NCI-H446 treated with DMSO at 0.1 percent for 48 hours (cell line): Measurements from ENCODE around the gene RPTOR.

ENCODE experiments used
- DNase-seq: peaks from one replicate; lab custom pipeline; 2025; lab: John Stamatoyannopoulos, UW

RPTOR gene

GRCh38 chr17:80848449-80849102, 303.9 kb downstream of the RPTOR start:
- no peak for DNase-seq

DNA sequence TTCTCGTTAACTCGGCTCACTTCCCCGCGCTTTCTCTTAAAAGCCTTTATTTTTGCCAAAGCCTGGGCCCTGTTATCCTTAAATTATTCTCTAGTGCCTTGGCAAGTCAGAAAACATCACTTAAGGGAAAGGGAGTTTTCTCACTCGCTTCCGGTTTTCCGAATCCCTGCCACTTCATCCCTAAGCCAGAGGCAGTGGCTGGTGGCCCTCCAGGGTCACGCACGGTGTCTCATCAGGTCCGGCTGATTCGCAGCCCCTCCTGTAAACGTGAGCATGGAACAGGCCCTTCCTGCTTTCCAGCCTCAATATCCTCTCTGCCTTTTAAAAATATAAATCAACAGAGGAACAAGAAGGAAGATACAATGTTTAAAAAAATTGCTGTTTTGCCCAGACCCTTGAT, 304.5 kb downstream of the RPTOR start:
- DNase-seq = no peak

DNA sequence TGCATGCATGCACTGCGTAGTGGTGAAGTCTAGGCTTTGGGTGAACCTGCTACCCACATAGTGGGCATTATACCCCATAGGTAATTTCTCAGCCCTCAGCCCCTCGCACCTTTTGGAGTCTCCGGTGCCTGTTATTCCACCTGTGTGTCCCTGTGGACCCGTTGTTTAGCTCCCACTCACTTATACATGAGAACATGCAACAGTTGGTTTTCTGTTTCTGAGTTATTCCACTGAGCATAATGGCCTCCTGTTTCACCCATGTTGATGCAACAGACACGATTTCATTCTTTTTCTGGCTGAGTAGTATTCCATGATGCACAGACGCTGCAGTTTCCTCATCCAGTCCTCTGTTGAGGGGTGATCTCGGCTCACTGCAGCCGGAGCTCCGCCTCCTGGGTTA, 305.5 kb downstream of the RPTOR start:
- no peak for DNase-seq

GRCh38 chr17:80850817-80851216, 306.2 kb downstream of the RPTOR start:
- no peak for DNase-seq

DNA sequence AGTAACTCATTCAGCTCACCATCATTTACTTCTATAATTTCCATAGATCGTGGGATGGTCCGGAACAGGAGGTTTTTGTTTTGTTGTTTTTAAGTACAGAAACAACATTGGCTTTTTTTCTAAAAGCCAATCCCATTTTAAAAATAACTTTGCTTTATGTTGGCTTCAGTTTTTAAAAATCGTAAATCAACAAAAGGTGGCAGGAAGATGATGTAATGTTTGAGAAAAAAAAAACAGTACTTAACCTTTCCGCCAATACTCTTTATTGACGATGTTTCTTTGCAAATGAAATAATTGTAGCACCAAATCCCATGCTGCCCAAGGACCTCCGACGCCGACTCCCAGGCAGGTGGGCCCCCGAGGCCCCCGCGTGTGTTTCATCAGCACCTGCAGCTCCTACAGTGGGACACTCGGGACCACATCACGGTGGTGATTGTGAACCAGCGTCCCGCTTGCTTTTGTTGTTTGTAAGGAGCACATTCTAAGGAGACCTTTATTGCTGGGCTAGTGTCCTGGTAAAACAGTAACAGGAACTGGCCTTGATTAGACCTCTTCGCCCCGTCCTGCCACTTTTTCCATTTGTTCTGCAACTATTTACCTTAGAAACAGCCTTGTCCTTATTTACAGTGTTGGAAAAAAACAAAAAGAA, 306.8 kb downstream of the RPTOR start:
- DNase-seq = no peak

DNA sequence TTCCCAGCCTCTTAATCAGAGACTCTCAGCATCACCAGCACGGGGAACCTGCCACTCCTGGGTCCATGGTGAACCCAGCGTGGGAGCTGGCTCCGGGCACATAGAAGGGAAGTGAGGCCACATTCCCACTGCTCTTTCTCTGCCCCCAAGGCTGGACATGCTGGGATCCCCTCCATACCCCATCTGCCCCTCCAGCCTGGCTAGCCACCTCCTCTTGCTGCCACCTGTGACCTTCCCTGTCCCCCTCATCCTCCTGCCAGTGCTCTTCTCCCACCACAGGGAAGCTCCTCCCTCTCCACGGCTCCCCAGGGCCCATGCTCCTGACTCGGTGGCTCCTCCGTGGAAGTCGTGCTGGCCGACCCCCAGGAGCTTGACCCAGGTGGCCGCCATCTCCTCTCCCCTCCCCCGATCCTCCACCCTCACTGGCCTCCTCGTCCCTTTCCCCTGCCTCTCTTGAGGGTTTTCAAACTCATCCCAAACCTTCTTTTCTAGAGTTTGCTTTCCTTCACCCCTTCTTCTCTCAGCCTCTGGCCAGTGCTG, 307.9 kb downstream of the RPTOR start:
- DNase-seq = no peak

DNA sequence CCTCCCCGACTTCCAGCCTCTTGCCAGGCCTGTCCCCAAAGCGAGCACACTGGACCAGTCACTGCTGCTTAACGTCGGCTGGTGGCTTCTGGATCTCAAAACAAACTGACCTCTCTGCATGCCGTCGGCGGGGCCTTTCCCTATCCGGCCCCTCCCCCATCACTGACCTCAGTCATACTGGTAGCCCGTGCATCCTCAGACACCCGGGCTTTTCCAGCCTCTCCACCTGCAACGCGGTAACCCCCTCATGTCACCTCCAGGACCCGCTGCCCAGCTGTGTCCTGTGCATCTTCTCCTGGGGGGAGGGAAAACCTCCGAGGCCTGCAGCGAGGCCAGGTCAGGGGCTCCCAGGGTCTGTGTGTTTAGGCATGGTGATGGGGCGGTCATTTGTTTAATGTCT, 308.4 kb downstream of the RPTOR start:
- no peak for DNase-seq

- DNase-seq = no peak
Measured at GRCh38 chr17:80854220-80854619, 309.6 kb downstream of the RPTOR start.

DNA sequence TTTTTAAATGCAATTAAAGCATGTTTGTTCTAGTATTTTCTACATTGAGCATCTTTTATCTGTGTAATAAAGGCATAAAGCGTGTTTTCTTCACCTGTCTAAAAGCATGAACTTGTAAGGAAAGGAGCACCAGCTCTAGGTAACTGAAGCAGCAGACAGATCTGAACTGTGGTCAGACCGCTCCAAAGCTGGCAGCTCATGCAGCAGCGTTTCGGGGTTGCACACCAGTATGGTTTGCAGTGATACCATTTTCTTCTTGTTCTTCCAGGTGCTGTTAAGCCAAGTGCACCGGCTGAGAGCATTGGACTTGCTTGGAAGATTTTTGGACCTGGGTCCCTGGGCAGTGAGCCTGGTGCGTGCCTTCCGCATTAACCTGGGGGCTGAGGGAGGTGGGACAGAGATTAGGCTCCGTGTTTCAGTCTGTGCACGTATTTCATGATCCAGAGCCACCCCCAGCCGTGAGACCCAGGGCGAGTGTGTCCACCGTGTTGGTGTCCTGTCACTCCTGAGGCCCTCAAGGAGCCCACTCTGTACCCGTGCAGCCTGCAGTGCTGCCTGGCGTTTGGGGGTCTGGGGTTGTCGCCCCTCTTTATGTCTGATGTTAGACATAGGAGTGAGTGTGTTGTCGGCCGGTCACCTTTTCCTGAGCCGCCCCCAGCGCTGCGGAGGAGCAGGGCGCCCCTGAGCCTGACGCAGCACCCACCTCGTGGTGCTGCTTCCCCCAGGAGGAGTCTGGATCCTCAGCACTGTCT, 310.7 kb downstream of the RPTOR start:
- DNase-seq = no peak

DNA sequence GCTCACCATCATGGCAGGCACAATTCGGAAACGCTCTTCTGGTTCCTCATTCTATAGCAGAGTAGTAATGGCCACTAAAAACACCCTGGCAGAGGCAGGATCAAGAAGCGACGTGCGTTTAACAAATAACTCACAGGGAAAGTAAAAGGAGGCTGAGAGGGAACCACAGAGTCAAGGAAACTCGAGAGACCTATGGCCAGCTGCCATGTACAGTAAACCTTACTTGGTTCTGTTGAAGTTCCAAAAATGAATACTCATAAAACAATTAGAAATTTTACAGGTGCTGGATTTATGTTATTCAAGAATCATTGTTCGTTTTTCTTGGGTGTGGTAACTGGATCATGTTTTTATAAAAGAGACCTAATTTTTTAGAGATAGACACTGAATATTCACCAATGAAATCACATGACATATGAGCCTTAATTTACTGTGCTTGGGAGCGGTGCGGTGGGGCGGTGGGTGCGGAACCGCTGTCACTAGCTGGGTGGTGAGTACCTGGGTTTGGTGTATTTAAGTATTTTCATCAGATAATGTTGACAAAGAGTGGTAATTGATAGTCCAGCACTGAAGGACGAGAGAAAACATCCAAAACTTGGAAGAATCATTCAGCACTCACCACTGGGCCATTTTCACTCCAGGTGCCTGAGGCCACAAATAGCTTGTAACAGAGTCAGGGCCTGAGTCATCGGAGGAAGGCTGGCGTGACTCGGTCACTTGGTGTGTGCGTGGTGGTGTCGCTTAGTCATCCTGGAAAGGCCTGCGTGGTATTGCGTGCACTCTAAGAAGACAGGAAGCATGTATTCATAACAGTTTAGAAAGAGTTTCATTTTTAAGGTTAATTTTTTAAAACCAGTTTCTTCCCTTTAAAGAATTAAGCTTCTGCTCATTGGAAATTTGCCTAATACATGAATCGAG, 311.6 kb downstream of the RPTOR start:
- no peak for DNase-seq

DNA sequence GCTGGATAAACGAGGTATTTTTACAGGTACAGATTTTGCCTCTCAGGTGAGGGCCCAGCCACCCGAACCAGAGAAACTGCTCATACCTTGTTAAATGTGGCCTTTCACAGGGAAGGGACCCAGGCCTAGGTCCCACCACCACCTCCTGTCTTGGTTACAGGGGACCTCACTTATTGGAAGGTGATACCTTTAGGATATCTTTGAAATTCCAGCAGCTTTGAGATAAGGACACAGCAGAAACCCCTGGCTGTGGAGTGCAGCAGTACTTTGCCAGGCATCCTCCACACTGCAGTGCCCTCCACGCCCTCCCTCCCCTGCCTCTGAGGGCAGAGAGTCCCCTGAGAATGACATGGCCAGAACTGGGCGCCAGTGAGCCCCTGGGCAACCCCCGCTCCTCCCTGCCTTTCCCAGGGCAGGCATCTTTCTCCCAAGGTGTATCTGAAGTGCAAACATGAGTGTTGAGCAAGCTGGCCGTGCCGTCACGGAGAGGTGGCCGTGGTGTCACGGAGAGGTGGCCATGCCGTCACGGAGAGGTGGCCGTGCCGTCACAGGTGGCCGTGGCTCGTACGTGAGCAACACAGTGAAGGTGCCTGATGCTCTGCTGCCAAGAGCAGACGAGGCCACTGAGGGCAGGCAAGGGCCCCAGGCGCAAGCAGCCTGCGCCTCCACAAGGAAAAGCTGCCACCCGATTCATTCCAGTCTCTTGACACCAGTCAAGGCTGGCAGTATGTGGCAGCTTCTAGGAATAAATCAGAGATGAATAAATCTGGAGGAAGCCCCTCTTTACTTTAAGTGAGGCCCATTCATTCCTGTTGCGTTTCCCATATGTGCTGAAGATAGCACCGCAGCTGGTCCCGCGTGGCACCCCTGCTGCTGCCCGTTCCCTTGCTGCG, 312.5 kb downstream of the RPTOR start:
- no peak for DNase-seq

DNA sequence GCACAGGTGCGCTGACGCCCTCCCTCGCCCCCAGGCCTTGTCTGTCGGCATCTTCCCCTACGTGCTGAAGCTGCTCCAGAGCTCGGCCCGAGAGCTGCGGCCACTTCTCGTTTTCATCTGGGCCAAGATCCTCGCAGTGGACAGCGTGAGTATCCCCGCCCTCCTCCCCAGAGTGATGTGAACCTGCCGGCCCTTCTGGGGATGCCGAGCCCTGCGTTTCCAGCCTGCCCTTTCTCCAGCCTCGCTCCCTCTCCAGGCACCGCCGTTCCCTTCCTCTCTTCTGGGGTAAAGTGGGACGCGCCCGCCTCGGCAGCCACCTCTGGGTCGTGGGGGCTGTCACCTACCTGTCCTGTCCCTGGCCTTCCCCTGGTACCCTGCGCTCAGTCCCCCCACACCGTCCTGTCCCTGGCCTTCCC, 313.1 kb downstream of the RPTOR start:
- no peak for DNase-seq

- DNase-seq = no peak
Measured at GRCh38 chr17:80858301-80859001, 313.8 kb downstream of the RPTOR start.

DNA sequence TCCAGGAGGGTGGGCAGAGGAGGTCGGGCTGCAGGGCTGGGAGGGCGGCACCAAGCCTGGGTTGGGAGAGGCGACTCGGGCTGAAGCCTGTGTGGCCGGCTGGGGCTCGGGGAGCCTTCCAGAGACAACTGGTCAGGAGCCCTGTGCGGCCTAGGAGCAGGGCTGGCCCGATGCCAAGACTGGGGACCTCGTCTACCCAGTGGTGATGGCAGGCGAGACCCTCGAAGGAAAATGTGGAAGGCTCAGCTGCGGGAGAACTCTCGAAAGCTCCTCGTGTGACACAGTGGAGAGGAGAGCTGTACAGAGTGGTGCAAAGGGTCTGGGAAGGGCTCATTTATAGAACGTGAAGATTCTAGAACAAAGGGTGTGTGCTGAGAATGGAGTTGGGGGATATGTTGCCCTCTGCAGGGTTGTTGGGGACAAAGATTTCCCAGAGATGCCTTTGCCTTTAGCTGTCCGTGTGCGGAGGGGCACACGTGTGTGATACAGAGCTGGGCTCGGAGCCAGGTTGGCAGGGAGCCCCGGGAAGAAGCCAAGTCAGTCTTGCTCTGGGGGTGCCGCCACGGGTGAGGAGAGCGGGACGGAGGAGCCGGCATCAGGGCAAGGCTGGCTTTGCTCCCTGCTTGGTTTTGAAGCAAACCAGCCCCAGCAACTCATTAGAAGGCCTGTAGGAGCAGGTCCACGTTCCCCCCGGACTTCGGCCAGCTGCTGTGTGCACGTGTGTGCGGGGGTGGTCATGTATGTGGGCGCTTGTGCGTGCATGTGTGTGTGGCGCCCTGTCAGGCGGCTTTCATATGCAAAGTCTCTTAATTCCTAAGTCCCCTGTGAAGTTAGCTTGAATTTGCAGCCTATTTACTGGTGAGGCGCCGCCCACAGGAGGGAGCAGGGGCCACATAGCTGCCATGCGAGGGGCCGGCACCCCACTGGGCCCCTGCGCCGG, 314.6 kb downstream of the RPTOR start:
- peak; percentile 82 for DNase-seq

GRCh38 chr17:80860101-80860671, 315.5 kb downstream of the RPTOR start:
- DNase-seq = no peak

DNA sequence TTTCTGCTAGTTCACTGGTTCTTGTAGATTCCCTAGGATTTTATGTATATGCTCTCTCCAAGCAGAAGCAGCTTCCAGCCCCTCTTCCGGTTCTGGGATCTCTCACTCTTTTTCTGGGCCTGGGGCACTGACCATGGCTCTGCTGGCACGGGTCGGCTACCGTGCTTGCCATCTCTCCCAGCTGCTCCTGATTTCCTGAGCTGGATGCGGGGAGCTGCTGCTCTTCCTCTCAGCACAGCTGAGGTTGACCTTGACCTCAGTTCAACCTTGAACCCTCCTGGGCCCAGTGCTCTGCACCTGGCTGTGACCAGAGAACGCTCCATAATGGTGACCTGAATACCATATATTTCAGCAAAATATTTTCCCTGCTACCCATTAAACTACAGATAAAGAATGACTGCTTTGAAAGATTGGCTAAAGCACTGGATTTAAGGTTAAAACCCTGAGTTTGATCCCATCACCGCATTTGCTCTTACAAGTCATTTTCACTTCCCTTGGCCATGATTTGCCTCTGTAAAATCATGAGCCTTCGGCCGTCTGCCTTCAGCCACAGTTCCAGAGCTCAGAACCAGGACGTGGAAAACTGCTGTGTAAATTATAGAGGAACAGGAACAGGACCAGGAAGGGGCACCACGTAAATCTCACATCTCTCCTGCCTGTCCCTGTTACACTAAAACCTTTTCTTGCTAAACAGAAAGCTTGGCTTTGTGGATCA, 316.2 kb downstream of the RPTOR start:
- DNase-seq = no peak

- no peak for DNase-seq
Measured at GRCh38 chr17:80861418-80861815, 316.8 kb downstream of the RPTOR start.

- no peak for DNase-seq
Measured at GRCh38 chr17:80861892-80862291, 317.3 kb downstream of the RPTOR start.
